ENCODE results near the gene FBP2. TPM values are rescaled to one million over a fixed set of nuclear protein-coding genes. Genes with fewer than 3 reads are reported as not detected.

FBP2 gene
- total and polyA plus RNA-seq, 2 donors (not counting 1 experiment from before 2014, with no cell fraction given), result not detected

GRCh38 chr9:94528886-94529285 lies 64.7 kb downstream of the FBP2 start:
- H3K27ac Mint-ChIP-seq, result no peak overlapping the region
- POLR2A ChIA-PET, result no interaction called here

DNA sequence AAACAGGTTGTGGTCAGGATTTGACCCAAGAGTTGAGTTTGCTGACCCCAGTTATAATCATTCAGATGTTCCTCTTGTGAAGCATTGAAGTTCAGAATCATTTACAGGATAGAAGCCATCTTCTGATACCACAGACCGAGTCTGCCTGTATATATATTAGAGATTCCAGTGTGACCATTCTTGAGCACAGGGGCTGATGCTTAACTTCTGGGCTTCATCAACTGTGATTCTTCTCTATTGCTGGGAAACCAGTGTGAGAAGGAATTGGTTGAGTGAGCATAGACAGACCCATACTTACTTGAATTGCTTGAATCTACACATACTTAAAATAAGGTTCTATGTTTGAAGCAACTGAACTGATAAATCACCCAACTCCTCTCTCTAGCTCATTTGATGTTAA lies 66.7 kb downstream of the FBP2 start:
- DNase-seq (no peak), ATAC-seq (ENCODE audit: low read depth) (no peak)
- Histone ChIP-seq H3K27ac (ENCODE audit: low read length in 2 of 2) (no peak overlapping the region), H3K9ac (ENCODE audit: low read length) (no peak overlapping the region), H2AFZ (ENCODE audit: insufficient read depth, low read depth, low read length, poor library complexity, severe bottlenecking) (no peak overlapping the region), H3K4me1 (ENCODE audit: control insufficient read depth in 2 of 2, insufficient read depth in 2 of 2, low read length in 2 of 2) (no peaks in the 10 kb centered on the region), H3K4me2 (replicated peaks; ENCODE audit: low read depth, low read length, poor library complexity, severe bottlenecking) (no peak overlapping the region), H3K9me3 (ENCODE audit: control extremely low read depth in 1 of 3, control insufficient read depth in 2 of 3, insufficient read depth in 1 of 3, low read length in 2 of 3) (no peaks in the 10 kb centered on the region), H4K20me1 (ENCODE audit: control insufficient read depth, insufficient read depth, low read length, poor library complexity, severe bottlenecking) (no peaks in the 10 kb centered on the region), H3K27me3 (replicated peaks in 1 of 4; ENCODE audit: control extremely low read depth in 1 of 4, control insufficient read depth in 3 of 4, insufficient read depth in 4 of 4, low read length in 3 of 4) (no peaks in the 10 kb centered on the region), H3K36me3 (replicated peaks in 1 of 2; ENCODE audit: control extremely low read depth in 1 of 2, control insufficient read depth in 1 of 2, extremely low read depth in 1 of 2, insufficient read depth in 2 of 2, low read length in 1 of 2) (no peaks in the 10 kb centered on the region), H3K79me2 (ENCODE audit: control insufficient read depth, insufficient read depth, low read length) (no peaks in the 10 kb centered on the region), H3K4me3 (ENCODE audit: control extremely low read depth in 1 of 5, extremely low read depth in 1 of 5, insufficient read depth in 1 of 5, low read depth in 2 of 5, low read length in 4 of 5) (no peak overlapping the region)
- intact Hi-C loops (cut with micrococcal nuclease), result no loop called here
- Mint-ChIP-seq H3K4me1 (peaks cover 1% of the 10 kb centered on the region), H3K27ac (no peak overlapping the region), H3K4me3 (no peak overlapping the region), H3K27me3 (peaks cover 14% of the 10 kb centered on the region), H3K9me3 (ENCODE audit: insufficient read depth) (peaks cover 2% of the 10 kb centered on the region)
- ChIA-PET CTCF (no interaction called here), POLR2A (no interaction called here)
- no CpG with 5 or more reads among the region's 1 CpG for WGBS (ENCODE audit: insufficient coverage)
- TF ChIP-seq, protein P1, sequence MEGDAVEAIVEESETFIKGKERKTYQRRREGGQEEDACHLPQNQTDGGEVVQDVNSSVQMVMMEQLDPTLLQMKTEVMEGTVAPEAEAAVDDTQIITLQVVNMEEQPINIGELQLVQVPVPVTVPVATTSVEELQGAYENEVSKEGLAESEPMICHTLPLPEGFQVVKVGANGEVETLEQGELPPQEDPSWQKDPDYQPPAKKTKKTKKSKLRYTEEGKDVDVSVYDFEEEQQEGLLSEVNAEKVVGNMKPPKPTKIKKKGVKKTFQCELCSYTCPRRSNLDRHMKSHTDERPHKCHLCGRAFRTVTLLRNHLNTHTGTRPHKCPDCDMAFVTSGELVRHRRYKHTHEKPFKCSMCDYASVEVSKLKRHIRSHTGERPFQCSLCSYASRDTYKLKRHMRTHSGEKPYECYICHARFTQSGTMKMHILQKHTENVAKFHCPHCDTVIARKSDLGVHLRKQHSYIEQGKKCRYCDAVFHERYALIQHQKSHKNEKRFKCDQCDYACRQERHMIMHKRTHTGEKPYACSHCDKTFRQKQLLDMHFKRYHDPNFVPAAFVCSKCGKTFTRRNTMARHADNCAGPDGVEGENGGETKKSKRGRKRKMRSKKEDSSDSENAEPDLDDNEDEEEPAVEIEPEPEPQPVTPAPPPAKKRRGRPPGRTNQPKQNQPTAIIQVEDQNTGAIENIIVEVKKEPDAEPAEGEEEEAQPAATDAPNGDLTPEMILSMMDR (IDR thresholded peaks at IDR 0.05), result no peak
- no peak for TF ChIP-seq EZH2 (IDR thresholded peaks at IDR 0.05; ENCODE audit: borderline replicate concordance, insufficient read depth, low read depth, low read length, poor library complexity, severe bottlenecking)

More at GRCh38 chr9:94528886-94529285, 64.7 kb downstream of the FBP2 start:
- Histone ChIP-seq H3K4me3 (ENCODE audit: control extremely low read depth in 1 of 5, extremely low read depth in 1 of 5, insufficient read depth in 1 of 5, low read depth in 2 of 5, low read length in 4 of 5) (no peak overlapping the region), H2AFZ (ENCODE audit: insufficient read depth, low read depth, low read length, poor library complexity, severe bottlenecking) (no peak overlapping the region), H3K4me1 (ENCODE audit: control insufficient read depth in 2 of 2, insufficient read depth in 2 of 2, low read length in 2 of 2) (no peaks in the 10 kb centered on the region), H3K4me2 (replicated peaks; ENCODE audit: low read depth, low read length, poor library complexity, severe bottlenecking) (no peak overlapping the region), H3K9me3 (ENCODE audit: control extremely low read depth in 1 of 3, control insufficient read depth in 2 of 3, insufficient read depth in 1 of 3, low read length in 2 of 3) (no peaks in the 10 kb centered on the region), H3K36me3 (replicated peaks in 1 of 2; ENCODE audit: control extremely low read depth in 1 of 2, control insufficient read depth in 1 of 2, extremely low read depth in 1 of 2, insufficient read depth in 2 of 2, low read length in 1 of 2) (no peaks in the 10 kb centered on the region), H3K9ac (ENCODE audit: low read length) (no peak overlapping the region), H3K79me2 (ENCODE audit: control insufficient read depth, insufficient read depth, low read length) (no peaks in the 10 kb centered on the region), H3K27me3 (replicated peaks in 1 of 4; ENCODE audit: control extremely low read depth in 1 of 4, control insufficient read depth in 3 of 4, insufficient read depth in 4 of 4, low read length in 3 of 4) (no peaks in the 10 kb centered on the region), H3K27ac (ENCODE audit: low read length in 2 of 2) (no peak overlapping the region), H4K20me1 (ENCODE audit: control insufficient read depth, insufficient read depth, low read length, poor library complexity, severe bottlenecking) (no peaks in the 10 kb centered on the region)
- Mint-ChIP-seq H3K4me1 (peaks cover 1% of the 10 kb centered on the region), H3K4me3 (no peak overlapping the region), H3K9me3 (ENCODE audit: insufficient read depth) (peaks cover 2% of the 10 kb centered on the region), H3K27me3 (peaks cover 11% of the 10 kb centered on the region)
- CTCF ChIA-PET, result no interaction called here
- TF ChIP-seq, protein P1 (IDR thresholded peaks at IDR 0.05), result no peak
- TF ChIP-seq EZH2 (IDR thresholded peaks at IDR 0.05; ENCODE audit: borderline replicate concordance, insufficient read depth, low read depth, low read length, poor library complexity, severe bottlenecking), result no peak
- DNase-seq (no peak), ATAC-seq (ENCODE audit: low read depth) (no peak)
- WGBS (ENCODE audit: insufficient coverage), result 90% methylated on average over 2 of the region's 4 CpGs
- intact Hi-C loops (cut with micrococcal nuclease), result no loop called here

Measured in B cell (primary cell).